Sciatic nerve (tissue), 2 donors: ENCODE measurements around the gene CCDC40. TPM values are rescaled to one million over a fixed set of nuclear protein-coding genes. Genes with fewer than 3 reads are reported as not detected.
A peak's percentile ranks its signal among the peaks of the same experiment; 100 is the strongest.

Experiments used
- ATAC-seq: fragments of 200-7000 bp; cut with Tn5 transposase; one replicate; pipeline ENCODE4 v1.9.1; 2020; ENCODE audit warnings: mild to moderate bottlenecking, moderate library complexity
- DNase-seq: peaks from one replicate; pipeline ENCODE4 v3.0.0-alpha.2; 2020; ENCODE audit warnings: low spot score
- intact Hi-C: fragments of 100-400 bp; cut with DNase I; formaldehyde crosslinking; loops from one replicate; pipeline ENCODE4 v1.14.2; 2022
- microRNA-seq: library from miRNA; unstranded; fragments of <30 nt; microRNA quantifications from one replicate; pipeline ENCODE4 v1.2.0, GENCODE V29; 2020
- total RNA-seq: library from RNA; stranded (reverse); fragmentation: NEBNext Ultra II Directional; extraction: Animal tissue kit (Norgen Biotek cat#: 25700); gene quantifications from one replicate; pipeline ENCODE4 v1.2.1, GENCODE V29; 2021
- donor health status: DM: no; HTN: no; CAD: no.
- donor health status: DM: no; HTN: no; CAD: no.

The CCDC40 gene
- total RNA-seq, 1 donor from 2014 or later, result 12.6 TPM

GRCh38 chr17:80145076-80146075 lies 108.9 kb downstream of the CCDC40 start:
- DNase-seq, result peak; percentile 30
- intact Hi-C loops, result no loop called here

GRCh38 chr17:80146121-80147034 lies 109.9 kb downstream of the CCDC40 start:
- peak; percentile 36 for DNase-seq
- intact Hi-C loops, result no loop called here
- no peak for ATAC-seq

More at GRCh38 chr17:80145076-80146075, 108.9 kb downstream of the CCDC40 start:
- no peak for ATAC-seq

GRCh38 chr17:80147035-80147822 lies 110.8 kb downstream of the CCDC40 start, which contains the start of gene EIF4A3:
EIF4A3 (minus strand) TSS chr17:80147128; CDS start chr17:80146961, 167 bp downstream.
- intact Hi-C loops, result no loop called here
- DNase-seq, result peak; percentile 99
- peak; percentile 98 for ATAC-seq

Small RNA genes lying within 50 kb of the gene (microRNA-seq; reads per million reads assigned to microRNA genes)
- gene MIR1268B, result not detected

Other genes starting within 250 kb of the CCDC40 start
- 2.0 TPM for gene CBX8, start 239.6 kb upstream of the CCDC40 start, total RNA-seq
- gene CBX4, start 197.2 kb upstream of the CCDC40 start, total RNA-seq, result 16.8 TPM
- 46.9 TPM for gene TBC1D16, start 770 bp upstream of the CCDC40 start, total RNA-seq
- gene GAA, start 64.9 kb downstream of the CCDC40 start, total RNA-seq, result 60.7 TPM
- 66.0 TPM for gene EIF4A3, start 110.5 kb downstream of the CCDC40 start, total RNA-seq
- 0.49 TPM for gene CARD14, start 133.4 kb downstream of the CCDC40 start, total RNA-seq
- 46.8 TPM for gene SGSH, start 183.7 kb downstream of the CCDC40 start, total RNA-seq
- gene SLC26A11, start 183.8 kb downstream of the CCDC40 start, total RNA-seq, result 35.9 TPM
- 178 TPM for gene RNF213, start 224.2 kb downstream of the CCDC40 start, total RNA-seq